ENCODE data around the gene CASP10.

DNA sequence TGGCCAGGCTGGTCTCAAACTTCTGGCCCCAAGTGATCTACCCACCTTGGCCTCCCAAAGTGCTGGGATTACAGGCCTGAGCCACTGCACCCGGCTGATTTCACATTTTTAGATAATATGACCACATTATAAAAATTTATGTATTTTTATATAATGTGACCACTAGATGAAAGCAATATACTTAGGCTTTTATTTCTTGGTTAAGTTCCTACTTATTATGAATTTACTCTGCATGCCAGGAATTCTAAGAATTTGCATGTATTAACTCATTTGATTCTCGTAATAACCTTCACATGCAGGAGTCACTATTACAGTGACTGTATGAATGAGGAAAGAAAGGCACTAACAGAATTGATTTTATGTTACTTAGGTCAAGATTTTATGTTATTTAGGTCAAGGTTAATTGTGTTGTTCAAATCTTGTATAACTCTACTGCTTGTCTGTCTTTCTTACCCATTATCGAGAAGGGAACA lies 51.8 kb downstream of the CASP10 start:
- no peak for TF ChIP-seq GABPA (IDR thresholded peaks at IDR 0.05; ENCODE audit: borderline replicate concordance, insufficient read depth, low read length)
- no peak for TF ChIP-seq TCF12 (IDR thresholded peaks at IDR 0.05; ENCODE audit: low read depth, low read length)
- TF ChIP-seq CTCF (IDR thresholded peaks at IDR 0.05; ENCODE audit: control extremely low read depth in 1 of 3, insufficient read depth in 1 of 3, low read depth in 1 of 3, low read length in 3 of 3), result no peak
- TF ChIP-seq EP300 (IDR thresholded peaks at IDR 0.05; ENCODE audit: borderline replicate concordance in 1 of 2, low read depth in 2 of 2, low read length in 2 of 2), result no peak
- no peak for TF ChIP-seq TAF1 (IDR thresholded peaks at IDR 0.05; ENCODE audit: low read depth, low read length)
- no peak for TF ChIP-seq EZH2 (IDR thresholded peaks at IDR 0.05; ENCODE audit: low read depth, low read length, severe bottlenecking)

Measured in H1 (cell line).